Natural killer cell treated with Interleukin-12 subunit alpha and Interleukin-12 subunit beta and Interleukin-15 and Interleukin-18, amount 100 ng/mL, for 72 hours (primary cell): ENCODE results near the gene ZKSCAN3. TPM values are rescaled to one million over a fixed set of nuclear protein-coding genes. Genes with fewer than 3 reads are reported as not detected.
"Not testable (repeated sequence)": the region's sequence is repeated elsewhere in the genome, so short reads cannot be mapped to it uniquely, and the experiment has no call there.

Experiments
- ATAC-seq, 2 donors: fragments of 150-1000 bp; cut with Tn5 transposase in 1 of 2; sonication (Bioruptor Pico), chemical (Tn5 transposase) in 1 of 2; 2 replicates each; pipeline ENCODE4 v1.10.0; 2021
- DNase-seq: peaks from one replicate; pipeline ENCODE4 v3.0.0; 2022; ENCODE audit warnings: low spot score
- H3K27ac Mint-ChIP-seq, 2 donors: 1 replicate in 1 of 2; 2 replicates in 1 of 2; pipeline ENCODE4 v1.8.0; 2022; ENCODE audit warnings: mixed read lengths in 2 of 2, mild to moderate bottlenecking in 1 of 2, moderate library complexity in 1 of 2
- H3K27me3 Mint-ChIP-seq, 2 donors: 1 replicate in 1 of 2; 2 replicates in 1 of 2; pipeline ENCODE4 v1.8.0; 2022; ENCODE audit warnings: mixed read lengths in 2 of 2
- H3K36me3 Mint-ChIP-seq: one replicate; pipeline ENCODE4 v1.8.0; 2022; ENCODE audit warnings: mixed read lengths
- H3K4me1 Mint-ChIP-seq, 2 donors: 1 replicate in 1 of 2; 2 replicates in 1 of 2; pipeline ENCODE4 v1.8.0; 2022; ENCODE audit warnings: low read depth in 2 of 2, mixed read lengths in 2 of 2, mild to moderate bottlenecking in 1 of 2
- H3K4me3 Mint-ChIP-seq: one replicate; pipeline ENCODE4 v1.8.0; 2022; ENCODE audit warnings: mixed read lengths
- H3K9me3 Mint-ChIP-seq: 2 replicates; pipeline ENCODE4 v1.8.0; 2022; ENCODE audit warnings: mixed read lengths
- total RNA-seq, 2 donors: library from RNA; stranded (reverse); gene quantifications; one replicate each; pipeline ENCODE4 v1.2.3, GENCODE V29; 2022

ZKSCAN3 gene
- total RNA-seq, 2 donors from 2014 or later = 3.1 to 4.6 TPM

- H3K4me1 Mint-ChIP-seq = peaks cover 39 to 40% of the 10 kb centered on the region in 2 donors
- H3K27ac Mint-ChIP-seq = peak overlapping the region in 1 of 2 donors; percentile 9
- H3K27me3 Mint-ChIP-seq = no peaks in the 10 kb centered on the region
- H3K9me3 Mint-ChIP-seq = no peaks in the 10 kb centered on the region
- H3K36me3 Mint-ChIP-seq = no peaks in the 10 kb centered on the region
- DNase-seq = no peak
- no peak for ATAC-seq
- no peak overlapping the region for H3K4me3 Mint-ChIP-seq
These were observed 3.6 kb downstream of the ZKSCAN3 start for GRCh38 chr6:28353356-28353755.

- Mint-ChIP-seq H3K36me3 (no peaks in the 10 kb centered on the region), H3K9me3 (no peaks in the 10 kb centered on the region), H3K27me3 (no peaks in the 10 kb centered on the region), H3K4me3 (no peak overlapping the region), H3K4me1 (peaks cover 39 to 40% of the 10 kb centered on the region in 2 donors), H3K27ac (no peak overlapping the region)
- DNase-seq (no peak), ATAC-seq (no peak)
These were observed 4.4 kb downstream of the ZKSCAN3 start for GRCh38 chr6:28353981-28354676.

- Mint-ChIP-seq H3K4me1 (peaks cover 32 to 34% of the 10 kb centered on the region in 2 donors), H3K4me3 (peak overlapping the region; percentile 85), H3K27ac (peak overlapping the region; percentile 69 to 86), H3K9me3 (no peaks in the 10 kb centered on the region), H3K36me3 (no peaks in the 10 kb centered on the region), H3K27me3 (no peaks in the 10 kb centered on the region)
- no peak for DNase-seq
- no peak for ATAC-seq
These were observed 5.2 kb downstream of the ZKSCAN3 start for GRCh38 chr6:28354688-28355554.

- H3K4me3 Mint-ChIP-seq = peak overlapping the region; percentile 85
- peaks cover 23 to 25% of the 10 kb centered on the region in 2 donors for H3K4me1 Mint-ChIP-seq
- H3K36me3 Mint-ChIP-seq = no peaks in the 10 kb centered on the region
- no peaks in the 10 kb centered on the region for H3K27me3 Mint-ChIP-seq
- H3K9me3 Mint-ChIP-seq = no peaks in the 10 kb centered on the region
- ATAC-seq (peak; percentile 82 to 87), DNase-seq (peak; percentile 73)
- peak overlapping the region; percentile 69 to 86 for H3K27ac Mint-ChIP-seq
These were observed 6.3 kb downstream of the ZKSCAN3 start for GRCh38 chr6:28355743-28356665.

GRCh38 chr6:28356666-28357020 is 6.9 kb downstream of the ZKSCAN3 start:
- peak overlapping the region in 1 of 2 donors; percentile 86 for H3K27ac Mint-ChIP-seq
- peaks cover 16 to 22% of the 10 kb centered on the region in 2 donors for H3K4me1 Mint-ChIP-seq
- no peak for DNase-seq
- no peak overlapping the region for H3K4me3 Mint-ChIP-seq
- no peaks in the 10 kb centered on the region for H3K27me3 Mint-ChIP-seq
- H3K9me3 Mint-ChIP-seq = no peaks in the 10 kb centered on the region
- ATAC-seq = no peak
- no peaks in the 10 kb centered on the region for H3K36me3 Mint-ChIP-seq

- no peak overlapping the region for H3K4me3 Mint-ChIP-seq
- DNase-seq (no peak), ATAC-seq (no peak)
- no peaks in the 10 kb centered on the region for H3K27me3 Mint-ChIP-seq
- H3K4me1 Mint-ChIP-seq = peaks cover 12 to 21% of the 10 kb centered on the region in 2 donors
- peak overlapping the region in 1 of 2 donors; percentile 86 for H3K27ac Mint-ChIP-seq
- no peaks in the 10 kb centered on the region for H3K9me3 Mint-ChIP-seq
- H3K36me3 Mint-ChIP-seq = no peaks in the 10 kb centered on the region
These were observed 7.3 kb downstream of the ZKSCAN3 start for GRCh38 chr6:28357036-28357435.

GRCh38 chr6:28359562-28359961 is 9.8 kb downstream of the ZKSCAN3 start:
- not testable (repeated sequence) for ATAC-seq, H3K27me3 Mint-ChIP-seq

GRCh38 chr6:28360961-28361360 is 11.2 kb downstream of the ZKSCAN3 start:
- no peak for ATAC-seq
- H3K9me3 Mint-ChIP-seq = no peaks in the 10 kb centered on the region
- H3K27ac Mint-ChIP-seq = no peak overlapping the region
- no peaks in the 10 kb centered on the region for H3K27me3 Mint-ChIP-seq
- peaks cover 8% of the 10 kb centered on the region for H3K36me3 Mint-ChIP-seq
- no peak overlapping the region for H3K4me3 Mint-ChIP-seq
- no peak for DNase-seq
- peaks cover 3 to 18% of the 10 kb centered on the region in 2 donors for H3K4me1 Mint-ChIP-seq

More at GRCh38 chr6:28359562-28359961, 9.8 kb downstream of the ZKSCAN3 start:
- DNase-seq, H3K9me3 Mint-ChIP-seq, H3K4me3 Mint-ChIP-seq, H3K36me3 Mint-ChIP-seq, H3K27ac Mint-ChIP-seq: not testable (repeated sequence)
- peaks cover 11 to 21% of the 10 kb centered on the region in 2 donors for H3K4me1 Mint-ChIP-seq

- H3K36me3 Mint-ChIP-seq, H3K9me3 Mint-ChIP-seq, DNase-seq, H3K27me3 Mint-ChIP-seq, H3K4me3 Mint-ChIP-seq, H3K4me1 Mint-ChIP-seq: not testable (repeated sequence)
- peak overlapping the region in 1 of 2 donors; percentile 21 for H3K27ac Mint-ChIP-seq
- peak in 1 of 2 donors; percentile 36 for ATAC-seq
These were observed 15.8 kb downstream of the ZKSCAN3 start for GRCh38 chr6:28365590-28365989.

- Mint-ChIP-seq H3K27me3 (no peaks in the 10 kb centered on the region), H3K4me1 (peaks cover 0 to 7% of the 10 kb centered on the region in 2 donors), H3K36me3 (peaks cover 8% of the 10 kb centered on the region), H3K27ac (no peak overlapping the region), H3K4me3 (no peak overlapping the region), H3K9me3 (no peaks in the 10 kb centered on the region)
- DNase-seq = no peak
- ATAC-seq = no peak
These were observed 18.8 kb downstream of the ZKSCAN3 start for GRCh38 chr6:28368522-28368921.

- no peak for ATAC-seq
- Mint-ChIP-seq H3K4me3 (no peak overlapping the region), H3K27ac (no peak overlapping the region), H3K27me3 (no peaks in the 10 kb centered on the region), H3K4me1 (peaks cover 0 to 7% of the 10 kb centered on the region in 2 donors), H3K36me3 (peaks cover 8% of the 10 kb centered on the region), H3K9me3 (no peaks in the 10 kb centered on the region)
- DNase-seq = no peak
These were observed 19.7 kb downstream of the ZKSCAN3 start for GRCh38 chr6:28369463-28369862.

GRCh38 chr6:28370440-28370839 is 20.7 kb downstream of the ZKSCAN3 start:
- ATAC-seq (no peak), DNase-seq (no peak)
- no peaks in the 10 kb centered on the region for H3K9me3 Mint-ChIP-seq

GRCh38 chr6:28371280-28371679 is 21.5 kb downstream of the ZKSCAN3 start:
- no peaks in the 10 kb centered on the region for H3K9me3 Mint-ChIP-seq
- H3K4me1 Mint-ChIP-seq = peaks cover 3 to 5% of the 10 kb centered on the region in 2 donors
- H3K27ac Mint-ChIP-seq = no peak overlapping the region
- DNase-seq = no peak
- no peak overlapping the region for H3K4me3 Mint-ChIP-seq
- no peaks in the 10 kb centered on the region for H3K36me3 Mint-ChIP-seq
- no peak for ATAC-seq
- H3K27me3 Mint-ChIP-seq = no peaks in the 10 kb centered on the region

More at GRCh38 chr6:28370440-28370839, 20.7 kb downstream of the ZKSCAN3 start:
- Mint-ChIP-seq H3K36me3 (peaks cover 4% of the 10 kb centered on the region), H3K27ac (no peak overlapping the region), H3K27me3 (no peaks in the 10 kb centered on the region), H3K4me1 (peaks cover 5 to 7% of the 10 kb centered on the region in 2 donors), H3K4me3 (no peak overlapping the region)
